DMS53 treated with DMSO at 0.1 percent for 48 hours (cell line): ENCODE measurements around the gene SAT2.

ENCODE experiments used
- DNase-seq: peaks from one replicate; lab custom pipeline; 2025; ENCODE audit not compliant: unreplicated experiment; lab: John Stamatoyannopoulos, UW

SAT2 gene

DNA sequence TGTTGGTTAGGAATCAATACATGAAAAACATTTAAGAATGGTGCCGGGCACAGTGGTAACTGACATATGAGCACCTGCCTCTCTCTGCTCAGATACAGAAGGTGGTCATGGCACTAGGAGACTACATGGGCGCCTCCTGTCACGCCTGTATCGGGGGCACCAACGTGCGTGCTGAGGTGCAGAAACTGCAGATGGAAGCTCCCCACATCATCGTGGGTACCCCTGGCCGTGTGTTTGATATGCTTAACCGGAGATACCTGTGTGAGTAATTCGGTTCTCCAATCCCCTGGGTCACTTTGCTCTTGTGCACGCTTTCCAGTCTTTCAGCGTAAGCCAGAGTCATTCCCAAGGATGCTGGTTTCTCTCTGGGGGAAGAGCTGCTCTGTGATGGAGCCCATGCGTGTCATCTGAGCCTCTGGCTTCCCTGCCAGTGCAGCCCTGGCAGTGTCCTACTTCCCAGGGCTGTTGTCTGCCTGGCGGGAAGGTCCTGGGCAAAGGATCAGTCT, 51.1 kb downstream of the SAT2 start:
- DNase-seq, result no peak
